ENCODE measurements around the gene PPP2R2D. TPM values are rescaled to one million over a fixed set of nuclear protein-coding genes. Genes with fewer than 3 reads are reported as not detected.
A peak's percentile ranks its signal among the peaks of the same experiment; 100 is the strongest.
"Not testable (repeated sequence)": the region's sequence is repeated elsewhere in the genome, so short reads cannot be mapped to it uniquely, and the experiment has no call there.

Gene PPP2R2D
- total RNA-seq, 1 donor from 2014 or later: 29.6 TPM

DNA sequence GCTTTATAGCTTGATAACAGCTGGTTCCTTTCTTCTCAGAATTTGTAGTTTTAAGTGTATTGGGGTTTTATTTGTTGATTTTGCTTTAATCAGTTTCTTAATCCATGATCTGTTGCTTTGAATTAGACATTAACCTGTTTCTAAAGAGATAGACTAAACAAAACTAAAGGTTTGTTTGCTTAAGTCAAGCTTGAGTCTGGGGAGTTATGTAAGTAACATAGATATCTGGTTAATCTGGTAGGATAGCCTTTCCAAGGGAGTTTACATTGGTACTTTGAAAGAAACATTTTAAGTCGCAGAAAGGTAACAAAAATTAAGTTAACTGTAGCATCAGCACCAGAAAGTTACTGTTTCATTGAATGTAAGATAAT lies 5.4 kb downstream of the PPP2R2D start:
- no peak for DNase-seq (ENCODE audit: low read depth)

DNA sequence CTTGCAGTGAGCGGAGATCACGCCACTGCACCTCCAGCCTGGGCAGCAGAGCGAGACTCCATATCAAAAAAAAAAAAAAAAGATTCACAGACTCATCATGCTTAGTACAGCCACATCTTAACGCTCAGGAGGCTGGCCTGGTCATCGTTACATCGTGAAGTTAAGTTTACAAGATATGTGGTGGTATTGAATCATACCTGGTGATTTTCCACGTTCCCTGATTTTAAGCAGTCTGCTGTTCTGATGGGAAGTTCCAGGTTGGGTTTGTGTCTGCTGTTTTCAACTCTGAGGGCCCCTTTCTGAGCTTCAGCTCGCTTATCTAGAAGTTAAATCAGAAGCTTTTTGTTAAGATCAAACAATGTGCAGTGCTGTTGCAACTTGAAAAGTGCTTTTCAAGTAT lies 6.9 kb downstream of the PPP2R2D start:
- no peak for DNase-seq (ENCODE audit: low read depth)

DNA sequence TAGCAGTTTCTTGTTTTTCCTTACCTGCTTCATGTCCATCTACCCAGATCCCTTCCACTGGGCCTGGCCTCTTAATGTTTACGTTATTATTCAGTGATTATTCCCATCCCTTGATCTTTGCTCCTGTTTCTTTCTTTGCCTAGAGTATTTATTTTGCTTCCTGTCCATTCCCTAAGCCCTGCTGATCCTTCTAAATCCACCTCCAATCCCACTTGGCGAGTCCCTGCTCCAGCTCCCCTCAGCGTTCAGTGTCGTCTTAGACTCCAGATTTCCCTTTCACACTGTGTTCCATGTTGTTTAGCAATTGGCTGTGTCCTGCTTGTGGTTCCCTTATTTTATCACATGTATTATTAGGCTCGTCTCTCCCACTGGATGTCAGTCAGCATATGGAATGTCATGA lies 7.3 kb downstream of the PPP2R2D start:
- DNase-seq (ENCODE audit: low read depth): no peak

DNA sequence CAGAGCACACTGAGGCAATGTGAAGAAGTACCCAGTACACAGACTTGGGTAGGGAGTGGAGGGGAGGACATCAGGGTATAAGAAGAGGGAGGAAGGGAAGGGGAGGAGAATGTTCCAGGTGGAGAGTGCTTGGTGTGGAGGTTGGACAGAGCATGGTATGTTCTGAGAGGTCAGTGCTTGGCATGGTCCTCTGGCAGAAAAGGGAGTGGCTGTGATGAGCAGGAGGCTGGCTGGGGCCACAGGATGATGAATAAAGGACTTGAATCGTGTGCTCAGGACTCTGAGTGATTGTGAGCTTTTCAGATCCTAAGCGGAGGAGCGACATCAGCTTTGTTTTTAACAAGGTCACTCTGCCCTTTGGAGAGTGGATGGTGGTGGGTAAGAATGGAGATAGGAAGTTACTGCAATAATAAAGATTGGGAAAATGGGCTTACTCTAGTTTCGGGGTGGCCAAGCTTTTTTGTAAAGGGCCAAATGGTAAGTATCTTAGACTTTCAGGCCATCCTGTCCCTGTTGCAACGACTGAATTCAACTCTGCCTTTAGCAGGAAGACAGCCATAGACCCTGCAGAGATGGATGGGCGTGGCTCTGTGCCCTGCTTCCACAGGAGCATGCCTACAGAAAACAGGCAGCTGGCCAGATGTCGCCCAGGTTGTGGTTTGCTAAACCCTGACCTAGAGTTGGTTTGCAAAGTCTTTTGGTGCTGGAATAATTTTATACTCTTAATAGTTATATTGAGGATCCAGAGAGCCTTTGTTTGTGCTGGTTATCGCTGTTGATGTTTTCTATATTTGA lies 8.4 kb downstream of the PPP2R2D start:
- no peak for DNase-seq (ENCODE audit: low read depth)

DNA sequence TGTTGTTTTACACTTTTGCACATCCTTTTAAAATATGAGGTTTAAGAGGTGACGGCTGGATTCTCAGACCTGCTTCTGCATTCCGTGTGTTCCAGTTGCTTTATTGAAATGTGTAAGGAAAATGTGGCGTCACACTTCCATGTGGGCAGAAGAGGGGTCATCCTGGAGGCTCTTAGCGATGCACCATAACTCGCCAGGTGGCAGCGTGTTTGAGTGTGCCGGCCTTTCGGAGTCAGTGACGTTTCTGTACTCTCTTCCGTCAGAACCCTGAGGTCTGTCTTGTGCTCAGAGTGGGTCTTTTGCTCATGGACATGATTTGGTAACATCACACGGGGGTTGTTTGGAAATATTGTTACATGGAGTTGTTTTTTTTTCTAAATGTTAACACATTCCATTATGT lies 9.1 kb downstream of the PPP2R2D start:
- no peak for DNase-seq (ENCODE audit: low read depth)

DNA sequence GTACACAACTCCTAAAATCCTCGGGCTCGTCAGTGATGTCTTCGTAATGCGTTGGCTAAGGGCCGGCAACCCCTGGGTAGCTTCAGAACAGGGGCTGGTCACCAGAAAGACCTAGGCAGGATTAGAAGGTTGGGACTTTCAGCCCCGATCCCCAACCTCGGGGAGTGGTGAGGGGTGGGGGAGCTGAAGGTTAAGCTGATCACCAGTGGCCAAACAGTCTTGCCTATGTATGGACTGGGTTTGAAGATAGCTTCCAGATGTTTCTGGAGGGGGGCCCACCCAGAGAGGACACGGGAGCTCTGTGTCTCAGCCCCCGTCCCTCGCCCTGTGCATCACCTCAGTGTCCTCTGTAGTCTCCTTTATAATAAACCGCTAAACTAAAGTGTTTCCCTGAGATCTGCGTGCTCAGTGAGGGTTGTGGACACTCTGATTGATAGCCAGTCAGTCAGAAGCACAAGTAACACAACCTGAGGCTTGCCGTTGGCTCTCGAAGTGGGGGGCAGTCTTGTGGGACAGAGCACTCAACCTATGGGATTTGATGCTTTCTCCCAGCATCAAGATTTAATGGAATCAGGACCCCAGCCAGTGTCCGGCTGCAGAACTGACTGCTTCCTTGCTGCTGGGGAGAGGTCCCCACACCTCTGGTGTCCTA lies 10.0 kb downstream of the PPP2R2D start:
- no peak for DNase-seq (ENCODE audit: low read depth)

DNA sequence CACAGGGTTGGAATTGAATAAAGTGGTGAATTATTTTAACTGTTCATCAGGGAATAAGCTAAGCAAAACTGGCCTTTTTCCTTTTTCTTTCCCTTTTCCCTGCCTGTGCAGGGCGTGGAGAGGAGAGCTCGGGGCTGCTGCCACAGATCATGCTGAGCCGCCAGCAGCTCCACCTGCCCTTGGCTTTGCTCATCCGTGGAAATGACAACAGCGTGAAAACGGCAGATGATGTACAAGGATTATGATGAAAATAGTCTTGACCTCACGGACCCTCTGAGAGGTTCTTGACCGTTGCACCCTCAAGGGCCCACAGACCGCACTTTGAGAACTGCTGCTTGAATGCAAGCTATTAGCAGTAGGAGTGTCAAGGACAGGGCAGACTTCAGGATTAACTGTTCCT lies 10.6 kb downstream of the PPP2R2D start:
- peak; percentile 14 for DNase-seq (ENCODE audit: low read depth)

DNA sequence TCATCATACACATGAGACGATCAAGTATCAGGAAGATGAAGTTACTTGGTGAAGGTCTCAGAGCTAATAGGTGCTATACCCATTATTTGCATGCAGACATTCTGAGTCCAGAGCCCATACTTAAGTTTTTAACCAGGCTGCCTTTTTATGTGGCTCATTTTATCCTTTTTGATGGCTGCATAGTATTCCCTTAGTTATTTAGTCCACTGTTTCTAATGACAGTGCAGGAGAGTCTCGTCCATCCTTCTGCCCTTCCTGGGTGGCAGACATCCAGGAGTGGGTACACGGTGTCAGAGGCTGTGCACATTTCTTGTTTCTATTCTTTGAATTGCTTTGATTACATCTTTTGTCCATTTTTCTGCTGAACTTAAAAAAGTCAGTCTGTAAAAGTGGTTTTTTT lies 11.8 kb downstream of the PPP2R2D start:
- DNase-seq (ENCODE audit: low read depth): no peak

DNA sequence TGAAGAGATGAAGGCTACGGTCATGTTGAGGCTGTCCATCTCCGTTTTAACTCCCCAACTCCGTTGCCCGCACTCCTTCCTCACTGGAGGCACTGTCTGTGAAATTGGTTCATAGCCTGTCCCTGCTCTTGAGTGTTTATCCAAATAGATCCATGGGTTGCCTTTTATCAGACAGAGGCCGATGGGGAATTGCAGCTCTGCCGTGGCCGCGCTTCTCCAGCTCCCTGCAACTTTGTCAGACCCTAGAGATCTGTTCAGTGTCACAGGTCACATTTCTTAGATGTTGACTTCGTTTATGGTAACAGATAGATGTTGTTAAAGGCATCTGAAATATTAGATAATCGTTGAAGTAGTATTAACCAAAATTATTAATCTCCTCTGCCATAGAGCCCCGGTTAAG lies 14.7 kb downstream of the PPP2R2D start:
- DNase-seq (ENCODE audit: low read depth): no peak

DNA sequence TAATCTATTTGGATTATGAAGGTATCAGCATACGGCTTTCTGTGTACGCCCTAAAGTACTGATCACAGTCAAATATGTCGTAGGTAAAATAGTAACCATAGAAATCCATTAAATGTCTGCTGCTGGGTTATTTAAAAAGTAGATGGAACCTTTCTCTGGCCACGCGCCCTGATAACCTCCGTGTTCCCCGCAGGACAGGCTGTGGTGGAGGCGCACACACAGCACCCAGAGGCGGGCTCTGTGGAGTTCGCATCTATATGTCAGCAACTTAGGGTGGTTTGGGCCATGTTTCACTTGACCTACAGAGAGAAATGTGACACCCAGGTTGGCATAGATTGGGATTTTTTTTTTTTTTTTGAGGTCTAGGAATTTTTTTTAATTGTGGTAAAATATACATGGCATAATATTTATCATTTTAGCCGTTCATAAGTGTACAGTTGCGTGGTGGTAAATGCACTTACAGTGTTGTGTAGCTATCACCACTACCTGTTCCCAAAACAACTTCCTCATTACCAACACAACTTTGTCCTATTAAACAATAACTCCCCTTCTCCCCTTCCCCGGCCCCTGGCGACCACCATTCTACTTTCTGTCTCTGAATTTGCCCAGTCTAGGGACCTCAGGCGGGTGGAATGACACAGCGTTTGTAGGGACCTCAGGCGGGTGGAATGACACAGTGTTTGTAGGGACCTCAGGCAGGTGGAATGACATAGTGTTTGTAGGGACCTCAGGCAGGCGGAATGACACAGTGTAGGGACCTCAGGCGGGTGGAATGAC lies 15.4 kb downstream of the PPP2R2D start:
- DNase-seq (ENCODE audit: low read depth): no peak

DNA sequence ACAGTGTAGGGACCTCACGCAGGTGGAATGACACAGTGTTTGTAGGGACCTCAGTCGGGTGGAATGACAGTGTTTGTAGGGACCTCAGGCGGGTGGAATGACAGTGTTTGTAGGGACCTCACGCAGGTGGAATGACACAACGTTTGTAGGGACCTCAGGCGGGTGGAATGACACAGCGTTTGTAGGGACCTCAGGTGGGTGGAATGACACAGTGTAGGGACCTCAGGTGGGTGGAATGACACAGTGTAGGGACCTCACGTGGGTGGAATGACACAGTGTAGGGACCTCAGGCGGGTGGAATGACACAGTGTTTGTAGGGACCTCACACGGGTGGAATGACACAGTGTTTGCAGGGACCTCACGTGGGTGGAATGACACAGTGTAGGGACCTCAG lies 16.0 kb downstream of the PPP2R2D start:
- DNase-seq (ENCODE audit: low read depth): not testable (repeated sequence)

DNA sequence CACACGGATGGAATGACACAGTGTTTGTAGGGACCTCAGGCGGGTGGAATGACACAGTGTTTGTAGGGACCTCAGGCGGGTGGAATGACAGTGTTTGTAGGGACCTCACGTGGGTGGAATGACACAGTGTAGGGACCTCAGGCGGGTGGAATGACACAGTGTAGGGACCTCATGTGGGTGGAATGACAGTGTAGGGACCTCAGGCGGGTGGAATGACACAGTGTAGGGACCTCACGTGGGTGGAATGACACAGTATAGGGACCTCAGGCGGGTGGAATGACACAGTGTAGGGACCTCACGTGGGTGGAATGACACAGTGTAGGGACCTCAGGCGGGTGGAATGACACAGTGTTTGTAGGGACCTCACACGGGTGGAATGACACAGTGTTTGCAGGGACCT lies 16.7 kb downstream of the PPP2R2D start:
- not testable (repeated sequence) for DNase-seq (ENCODE audit: low read depth)

DNA sequence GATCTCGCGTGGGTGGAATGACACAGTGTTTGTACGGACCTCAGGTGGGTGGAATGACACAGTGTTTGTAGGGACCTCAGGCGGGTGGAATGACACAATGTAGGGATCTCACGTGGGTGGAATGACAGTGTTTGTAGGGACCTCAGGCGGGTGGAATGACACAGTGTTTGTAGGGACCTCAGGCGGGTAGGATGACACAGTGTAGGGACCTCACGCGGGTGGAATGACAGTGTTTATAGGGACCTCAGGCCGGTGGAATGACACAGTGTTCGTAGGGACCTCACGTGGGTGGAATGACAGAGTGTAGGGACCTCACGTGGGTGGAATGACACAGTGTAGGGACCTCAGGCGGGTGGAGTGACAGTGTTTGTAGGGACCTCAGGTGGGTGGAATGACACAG lies 18.7 kb downstream of the PPP2R2D start:
- DNase-seq (ENCODE audit: low read depth): not testable (repeated sequence)

DNA sequence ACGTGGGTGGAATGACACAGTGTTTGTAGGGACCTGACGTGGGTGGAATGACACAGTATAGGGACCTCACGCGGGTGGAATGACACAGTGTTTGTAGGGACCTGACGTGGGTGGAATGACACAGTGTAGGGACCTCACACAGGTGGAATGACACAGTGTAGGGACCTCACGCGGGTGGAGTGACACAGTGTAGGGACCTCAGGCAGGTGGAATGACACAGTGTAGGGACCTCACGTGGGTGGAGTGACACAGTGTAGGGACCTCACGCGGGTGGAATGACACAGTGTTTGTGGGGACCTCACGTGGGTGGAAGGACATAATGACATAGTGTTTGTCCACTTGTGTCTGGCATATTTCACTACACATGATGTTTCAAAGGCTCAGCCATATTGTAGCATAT lies 19.3 kb downstream of the PPP2R2D start:
- no peak for DNase-seq (ENCODE audit: low read depth)

DNA sequence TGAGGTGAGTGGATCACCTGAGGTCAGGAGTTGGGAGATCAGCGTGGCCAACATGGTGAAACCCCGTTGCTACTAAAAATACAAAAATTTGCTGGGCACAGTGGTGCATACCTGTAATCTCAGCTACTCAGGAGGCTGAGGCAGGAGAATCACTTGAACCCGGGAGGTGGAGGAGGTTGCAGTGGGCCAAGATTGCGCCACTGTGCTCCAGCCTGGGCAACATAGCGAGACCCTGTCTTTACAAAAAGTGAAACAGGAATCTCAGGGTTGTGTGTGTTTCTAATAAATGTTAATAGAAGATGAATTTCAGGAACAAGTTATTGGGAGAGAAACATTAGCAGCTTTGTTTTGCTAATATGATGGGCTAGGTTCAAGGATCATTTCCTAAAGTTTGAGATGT lies 19.9 kb downstream of the PPP2R2D start:
- no peak for DNase-seq (ENCODE audit: low read depth)

DNA sequence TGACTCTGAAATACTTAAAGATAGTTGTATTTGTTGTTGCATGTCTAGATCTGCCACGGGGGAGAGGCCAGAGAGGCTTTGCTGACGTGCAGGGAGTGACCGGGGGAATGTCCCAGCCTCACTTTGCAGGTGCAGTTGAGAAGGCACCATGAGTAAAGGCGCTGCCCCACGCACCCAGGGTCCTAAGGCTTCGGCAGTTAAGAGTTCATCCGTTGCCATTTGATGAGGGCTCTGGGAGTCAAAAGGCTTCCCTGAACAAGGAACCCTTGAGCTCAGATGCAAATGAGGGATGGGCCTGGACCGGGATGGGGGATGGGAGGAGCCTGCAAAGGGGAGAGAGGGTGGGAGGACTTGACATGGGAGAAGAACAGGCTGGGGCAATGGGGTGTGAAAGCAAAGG lies 20.4 kb downstream of the PPP2R2D start:
- no peak for DNase-seq (ENCODE audit: low read depth)

DNA sequence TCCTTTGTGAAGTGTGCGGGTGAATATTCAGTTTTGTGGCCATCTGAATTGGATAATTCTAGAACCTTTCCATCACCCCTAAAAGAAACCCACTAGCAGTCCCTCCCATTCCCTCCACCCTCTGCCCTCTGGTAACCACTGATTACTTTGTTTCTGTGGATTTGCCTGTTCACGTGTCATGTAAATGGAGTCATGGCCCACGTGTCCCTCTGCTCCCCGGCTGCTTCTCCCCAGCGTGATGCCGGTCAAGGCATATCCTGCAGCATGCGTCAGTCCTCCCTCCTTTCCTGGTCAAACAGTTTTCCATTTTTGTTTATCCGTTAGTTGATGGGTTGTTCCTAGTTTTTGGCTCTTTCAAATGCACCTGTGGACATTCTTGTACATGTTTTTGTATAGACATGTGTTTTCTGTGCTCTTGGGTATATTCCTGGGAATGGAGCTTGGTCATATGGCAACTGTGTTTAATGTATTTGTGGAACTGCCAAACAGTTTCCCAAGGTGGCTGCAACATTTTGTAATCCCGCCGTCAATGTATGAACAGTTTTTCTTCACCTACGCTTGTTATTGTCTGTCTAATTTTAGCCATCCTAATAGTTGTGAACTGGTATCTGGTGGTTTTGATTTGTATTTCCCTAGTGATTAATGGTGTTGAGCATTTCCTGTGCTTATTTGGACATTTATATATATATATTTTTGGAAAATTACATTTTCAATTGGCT lies 22.4 kb downstream of the PPP2R2D start:
- no peak for DNase-seq (ENCODE audit: low read depth)

DNA sequence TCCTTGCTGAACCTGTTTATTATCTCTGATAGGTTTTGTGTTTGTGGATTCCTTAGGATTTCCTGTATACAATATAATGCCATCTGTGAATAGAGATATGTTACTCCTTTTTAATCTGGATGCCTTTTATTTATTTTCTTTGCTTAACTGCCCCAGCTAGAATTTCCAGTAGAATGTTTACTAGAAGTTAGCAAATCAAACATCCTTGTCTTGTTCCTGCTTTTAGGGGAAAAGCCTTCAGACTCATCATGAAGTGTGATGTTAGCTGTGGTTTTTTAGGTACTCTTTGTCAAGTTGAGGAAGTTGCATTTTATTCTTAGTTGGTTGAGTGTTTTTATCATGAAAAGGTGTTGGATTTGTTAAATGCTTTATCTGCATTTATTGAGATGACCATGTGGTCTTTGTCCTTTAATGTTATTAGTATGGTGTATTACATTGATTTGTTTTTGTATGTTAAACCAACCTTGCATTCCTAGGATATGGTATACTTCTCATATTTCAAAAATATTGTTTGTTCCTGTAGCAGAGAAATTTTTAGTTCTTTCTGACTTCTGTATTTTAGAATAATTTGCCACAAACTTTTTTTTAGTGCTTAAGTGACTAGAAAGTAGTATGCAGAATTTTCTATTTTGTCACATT lies 24.3 kb downstream of the PPP2R2D start:
- DNase-seq (ENCODE audit: low read depth): no peak

DNA sequence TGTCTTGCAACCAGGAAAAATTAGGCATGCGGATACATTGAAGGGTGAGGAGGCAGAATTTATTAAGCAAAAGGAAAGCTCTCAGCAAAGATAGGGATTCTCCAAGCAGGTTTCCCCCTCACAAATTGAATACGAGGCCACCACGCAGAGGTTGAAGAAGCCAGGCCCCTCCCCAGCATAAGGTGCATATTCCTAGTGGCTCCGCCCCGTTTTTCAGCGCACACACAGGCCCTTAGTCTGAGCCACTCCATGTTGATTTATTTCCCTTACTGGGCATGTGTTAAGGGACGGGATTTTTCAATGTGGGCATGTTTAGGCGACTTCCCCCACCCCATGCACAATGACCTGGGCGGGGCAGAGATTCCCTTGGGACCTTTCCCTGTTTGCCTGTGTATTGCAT lies 24.9 kb downstream of the PPP2R2D start:
- DNase-seq (ENCODE audit: low read depth): no peak

DNA sequence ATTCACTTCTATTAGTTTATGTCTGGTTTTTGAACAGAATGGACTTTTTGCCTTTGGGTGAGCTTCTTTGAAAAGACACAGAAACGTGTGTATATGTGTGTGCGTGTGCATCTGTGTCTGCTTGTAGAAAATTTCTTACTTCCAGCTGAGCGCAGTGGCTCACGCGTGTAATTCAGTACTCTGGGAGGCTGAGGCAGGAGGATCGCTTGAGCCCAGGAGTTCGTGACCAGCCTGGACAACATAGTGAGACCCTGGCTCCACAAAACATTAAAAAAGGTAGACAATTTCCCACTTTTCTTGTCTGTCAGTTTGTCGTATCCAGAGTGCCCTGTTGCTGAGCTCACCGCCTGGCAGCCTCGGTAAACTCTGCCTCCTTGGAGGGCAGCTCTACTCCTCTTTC lies 25.4 kb downstream of the PPP2R2D start:
- DNase-seq (ENCODE audit: low read depth): no peak

Measured in myocyte (in vitro differentiated cells).